Retinal pigment epithelial cell (primary cell): ENCODE measurements around the gene HIP1R.
A peak's percentile ranks its signal among the peaks of the same experiment; 100 is the strongest.

Source experiments
- DNase-seq: peaks from one replicate; pipeline ENCODE4 v3.0.0-alpha.2; 2010; ENCODE audit warnings: low read depth
- H3K4me3 ChIP-seq: 2 replicates; pipeline ENCODE4 v1.5.1; 2011; ENCODE audit warnings: mild to moderate bottlenecking, low read length, control low read depth, moderate library complexity
- CTCF ChIP-seq: conservative IDR thresholded peaks from 2 replicates; pipeline ENCODE4 v1.5.1; 2011; ENCODE audit warnings: low read depth, low read length, control low read depth, inconsistent platforms

Gene HIP1R

GRCh38 chr12:122820138-122820537, 15.1 kb upstream of the HIP1R start:
- DNase-seq: no peak
- no peak for TF ChIP-seq CTCF
- no peak overlapping the region for H3K4me3 ChIP-seq

- H3K4me3 ChIP-seq: no peak overlapping the region
- no peak for DNase-seq
- TF ChIP-seq CTCF: no peak
These were observed 14.4 kb upstream of the HIP1R start for GRCh38 chr12:122820838-122821271.

GRCh38 chr12:122823429-122823828, 11.8 kb upstream of the HIP1R start:
- no peak for TF ChIP-seq CTCF
- no peak for DNase-seq
- H3K4me3 ChIP-seq: no peak overlapping the region

- no peak for DNase-seq
- TF ChIP-seq CTCF: no peak
- H3K4me3 ChIP-seq: peak overlapping the region; percentile 44
These were observed 9.2 kb upstream of the HIP1R start for GRCh38 chr12:122825773-122826724.

GRCh38 chr12:122827258-122827657, 8.0 kb upstream of the HIP1R start:
- no peak for TF ChIP-seq CTCF
- no peak for DNase-seq
- H3K4me3 ChIP-seq: no peak overlapping the region

GRCh38 chr12:122830517-122831214, 4.6 kb upstream of the HIP1R start:
- no peak overlapping the region for H3K4me3 ChIP-seq
- no peak for TF ChIP-seq CTCF
- no peak for DNase-seq
